T-helper 1 cell treated with Interleukin-12 subunit alpha and Interleukin-12 subunit beta and Interleukin-4 antibody, amounts not matched to agents 30 μg/mL and 1 μg/mL, for 36 hours (primary cell): ENCODE results near the gene SEC14L5.
A peak's percentile ranks its signal among the peaks of the same experiment; 100 is the strongest.
"Not testable (repeated sequence)": the region's sequence is repeated elsewhere in the genome, so short reads cannot be mapped to it uniquely, and the experiment has no call there.

Source experiments
- H3K27ac Mint-ChIP-seq: one replicate; pipeline ENCODE4 v1.8.0; 2021; ENCODE audit warnings: mild to moderate bottlenecking, mixed read lengths
- H3K27me3 Mint-ChIP-seq: one replicate; pipeline ENCODE4 v1.8.0; 2021; ENCODE audit warnings: low read depth, mixed read lengths
- H3K36me3 Mint-ChIP-seq: one replicate; pipeline ENCODE4 v1.8.0; 2021; ENCODE audit warnings: low read depth, mixed read lengths
- H3K4me1 Mint-ChIP-seq: one replicate; pipeline ENCODE4 v1.8.0; 2021; ENCODE audit warnings: low read depth, mixed read lengths
- H3K4me3 Mint-ChIP-seq: one replicate; pipeline ENCODE4 v1.8.0; 2021; ENCODE audit warnings: mild to moderate bottlenecking, moderate library complexity, mixed read lengths
- H3K9me3 Mint-ChIP-seq: one replicate; pipeline ENCODE4 v1.8.0; 2021; ENCODE audit warnings: mixed read lengths

SEC14L5 gene

GRCh38 chr16:4936991-4937781, 20.9 kb upstream of the SEC14L5 start, which contains the start of gene PPL:
Gene PPL (minus strand): TSS chr16:4937148. CDS start chr16:4937045, 103 bp downstream.
- peak within 1 kb of the TSS; percentile 42 for H3K4me3 Mint-ChIP-seq
- H3K36me3 Mint-ChIP-seq: no peaks in the 10 kb centered on the region
- H3K4me1 Mint-ChIP-seq: peaks cover 3% of the 10 kb centered on the region
- H3K9me3 Mint-ChIP-seq: no peaks in the 10 kb centered on the region
- H3K27ac Mint-ChIP-seq: no peak within 1 kb of the TSS
- H3K27me3 Mint-ChIP-seq: peaks cover 35% of the 10 kb centered on the region

- Mint-ChIP-seq H3K4me3 (peak overlapping the region; percentile 21), H3K27me3 (peaks cover 35% of the 10 kb centered on the region), H3K27ac (no peak overlapping the region)
Measured at GRCh38 chr16:4937782-4938682, 20.1 kb upstream of the SEC14L5 start.

GRCh38 chr16:4938683-4939030, 19.5 kb upstream of the SEC14L5 start:
- Mint-ChIP-seq H3K4me3 (no peak overlapping the region), H3K4me1 (peaks cover 3% of the 10 kb centered on the region), H3K9me3 (no peaks in the 10 kb centered on the region), H3K27ac (no peak overlapping the region), H3K36me3 (no peaks in the 10 kb centered on the region), H3K27me3 (peaks cover 35% of the 10 kb centered on the region)

More at GRCh38 chr16:4937782-4938682, 20.1 kb upstream of the SEC14L5 start:
- H3K36me3 Mint-ChIP-seq: no peaks in the 10 kb centered on the region
- no peaks in the 10 kb centered on the region for H3K9me3 Mint-ChIP-seq
- peaks cover 3% of the 10 kb centered on the region for H3K4me1 Mint-ChIP-seq

GRCh38 chr16:4940719-4941118, 17.4 kb upstream of the SEC14L5 start:
- peaks cover 23% of the 10 kb centered on the region for H3K27me3 Mint-ChIP-seq
- no peaks in the 10 kb centered on the region for H3K36me3 Mint-ChIP-seq
- H3K4me3 Mint-ChIP-seq: no peak overlapping the region
- no peaks in the 10 kb centered on the region for H3K9me3 Mint-ChIP-seq
- H3K27ac Mint-ChIP-seq: no peak overlapping the region
- H3K4me1 Mint-ChIP-seq: peaks cover 3% of the 10 kb centered on the region

- Mint-ChIP-seq H3K9me3 (no peaks in the 10 kb centered on the region), H3K36me3 (no peaks in the 10 kb centered on the region), H3K4me1 (peaks cover 2% of the 10 kb centered on the region), H3K27ac (no peak overlapping the region), H3K4me3 (no peak overlapping the region), H3K27me3 (peaks cover 20% of the 10 kb centered on the region)
Measured at GRCh38 chr16:4942481-4942880, 15.6 kb upstream of the SEC14L5 start.

GRCh38 chr16:4944333-4945281, 13.5 kb upstream of the SEC14L5 start:
- H3K27me3 Mint-ChIP-seq: peaks cover 5% of the 10 kb centered on the region
- H3K4me1 Mint-ChIP-seq: no peaks in the 10 kb centered on the region

GRCh38 chr16:4945560-4946502, 12.3 kb upstream of the SEC14L5 start:
- Mint-ChIP-seq H3K4me3 (no peak overlapping the region), H3K27ac (no peak overlapping the region)

More at GRCh38 chr16:4944333-4945281, 13.5 kb upstream of the SEC14L5 start:
- Mint-ChIP-seq H3K27ac (no peak overlapping the region), H3K9me3 (no peaks in the 10 kb centered on the region), H3K36me3 (no peaks in the 10 kb centered on the region), H3K4me3 (no peak overlapping the region)

GRCh38 chr16:4946917-4947316, 11.2 kb upstream of the SEC14L5 start:
- Mint-ChIP-seq H3K27ac (no peak overlapping the region), H3K36me3 (no peaks in the 10 kb centered on the region), H3K9me3 (no peaks in the 10 kb centered on the region), H3K4me3 (no peak overlapping the region), H3K27me3 (peaks cover 5% of the 10 kb centered on the region), H3K4me1 (no peaks in the 10 kb centered on the region)

More at GRCh38 chr16:4945560-4946502, 12.3 kb upstream of the SEC14L5 start:
- Mint-ChIP-seq H3K27me3 (peaks cover 5% of the 10 kb centered on the region), H3K4me1 (no peaks in the 10 kb centered on the region), H3K9me3 (no peaks in the 10 kb centered on the region), H3K36me3 (no peaks in the 10 kb centered on the region)

- Mint-ChIP-seq H3K27me3 (peaks cover 5% of the 10 kb centered on the region), H3K9me3 (no peaks in the 10 kb centered on the region), H3K27ac (no peak overlapping the region), H3K36me3 (no peaks in the 10 kb centered on the region), H3K4me3 (no peak overlapping the region), H3K4me1 (no peaks in the 10 kb centered on the region)
Measured at GRCh38 chr16:4947722-4948503, 10.2 kb upstream of the SEC14L5 start.

GRCh38 chr16:4948903-4949766, 9.0 kb upstream of the SEC14L5 start:
- Mint-ChIP-seq H3K4me1 (no peaks in the 10 kb centered on the region), H3K9me3 (no peaks in the 10 kb centered on the region), H3K27me3 (peaks cover 5% of the 10 kb centered on the region), H3K27ac (peak overlapping the region; percentile 43), H3K36me3 (no peaks in the 10 kb centered on the region), H3K4me3 (no peak overlapping the region)

GRCh38 chr16:4949986-4950385, 8.1 kb upstream of the SEC14L5 start:
- Mint-ChIP-seq H3K27me3 (peaks cover 8% of the 10 kb centered on the region), H3K4me1 (no peaks in the 10 kb centered on the region), H3K9me3 (no peaks in the 10 kb centered on the region), H3K27ac (no peak overlapping the region), H3K36me3 (no peaks in the 10 kb centered on the region), H3K4me3 (no peak overlapping the region)

GRCh38 chr16:4951583-4951982, 6.5 kb upstream of the SEC14L5 start:
- not testable (repeated sequence) for H3K36me3 Mint-ChIP-seq, H3K4me3 Mint-ChIP-seq, H3K9me3 Mint-ChIP-seq, H3K27ac Mint-ChIP-seq, H3K4me1 Mint-ChIP-seq
- peaks cover 18% of the 10 kb centered on the region for H3K27me3 Mint-ChIP-seq
